ENCODE results near the gene SPPL3. TPM values are rescaled to one million over a fixed set of nuclear protein-coding genes. Genes with fewer than 3 reads are reported as not detected.

The SPPL3 gene
- polyA plus RNA-seq, 1 of the 3 experiments (the other 2 are of a cell fraction): 18.8 TPM

GRCh38 chr12:120795441-120796178 lies 108.5 kb downstream of the SPPL3 start:
- peaks cover 0 to 17% of the 10 kb centered on the region in 2 experiments for H3K36me3 ChIP-seq (replicated peaks in 1 of 2; ENCODE audit: control insufficient read depth in 1 of 2, insufficient read depth in 2 of 2, low read length in 1 of 2)
- no peak for DNase-seq
- TF ChIP-seq SMC3 (IDR thresholded peaks at IDR 0.05; ENCODE audit: low read depth, low read length): no peak
- TF ChIP-seq GABPA (IDR thresholded peaks at IDR 0.05; ENCODE audit: low read depth): no peak
- TF ChIP-seq REST (IDR thresholded peaks at IDR 0.05; ENCODE audit: low read depth, low read length): no peak
- TF ChIP-seq, protein P1, sequence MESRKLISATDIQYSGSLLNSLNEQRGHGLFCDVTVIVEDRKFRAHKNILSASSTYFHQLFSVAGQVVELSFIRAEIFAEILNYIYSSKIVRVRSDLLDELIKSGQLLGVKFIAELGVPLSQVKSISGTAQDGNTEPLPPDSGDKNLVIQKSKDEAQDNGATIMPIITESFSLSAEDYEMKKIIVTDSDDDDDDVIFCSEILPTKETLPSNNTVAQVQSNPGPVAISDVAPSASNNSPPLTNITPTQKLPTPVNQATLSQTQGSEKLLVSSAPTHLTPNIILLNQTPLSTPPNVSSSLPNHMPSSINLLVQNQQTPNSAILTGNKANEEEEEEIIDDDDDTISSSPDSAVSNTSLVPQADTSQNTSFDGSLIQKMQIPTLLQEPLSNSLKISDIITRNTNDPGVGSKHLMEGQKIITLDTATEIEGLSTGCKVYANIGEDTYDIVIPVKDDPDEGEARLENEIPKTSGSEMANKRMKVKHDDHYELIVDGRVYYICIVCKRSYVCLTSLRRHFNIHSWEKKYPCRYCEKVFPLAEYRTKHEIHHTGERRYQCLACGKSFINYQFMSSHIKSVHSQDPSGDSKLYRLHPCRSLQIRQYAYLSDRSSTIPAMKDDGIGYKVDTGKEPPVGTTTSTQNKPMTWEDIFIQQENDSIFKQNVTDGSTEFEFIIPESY (IDR thresholded peaks at IDR 0.05; ENCODE audit: borderline replicate concordance, low read depth): no peak
- no peak for TF ChIP-seq RXRA (IDR thresholded peaks at IDR 0.05; ENCODE audit: borderline replicate concordance, low read depth)
- no peak for TF ChIP-seq POLR2AphosphoS5 (IDR thresholded peaks at IDR 0.05; ENCODE audit: low read depth, low read length)
- no peak for TF ChIP-seq FOSL2 (IDR thresholded peaks at IDR 0.05; ENCODE audit: borderline replicate concordance, low read depth)
- no peak for TF ChIP-seq CTCF (IDR thresholded peaks at IDR 0.05)
- no peak for TF ChIP-seq TEAD4 (IDR thresholded peaks at IDR 0.05; ENCODE audit: borderline replicate concordance, insufficient read depth)
- TF ChIP-seq NFIC (IDR thresholded peaks at IDR 0.05; ENCODE audit: borderline replicate concordance): no peak
- no peak for TF ChIP-seq TCF12 (IDR thresholded peaks at IDR 0.05)
- no peak for TF ChIP-seq MEF2A (IDR thresholded peaks at IDR 0.05; ENCODE audit: borderline replicate concordance, low read depth)
- no peak for TF ChIP-seq MXI1 (IDR thresholded peaks at IDR 0.05; ENCODE audit: low read depth, low read length)
- no peak for TF ChIP-seq YY1 (IDR thresholded peaks at IDR 0.05; ENCODE audit: low read depth)
- TF ChIP-seq MAX (IDR thresholded peaks at IDR 0.05; ENCODE audit: low read depth): no peak
- TF ChIP-seq IRF3 (IDR thresholded peaks at IDR 0.05; ENCODE audit: low read depth, low read length): no peak
- no peak for TF ChIP-seq SIN3A (IDR thresholded peaks at IDR 0.05; ENCODE audit: borderline replicate concordance, low read depth, low read length)
- TF ChIP-seq, protein P2, sequence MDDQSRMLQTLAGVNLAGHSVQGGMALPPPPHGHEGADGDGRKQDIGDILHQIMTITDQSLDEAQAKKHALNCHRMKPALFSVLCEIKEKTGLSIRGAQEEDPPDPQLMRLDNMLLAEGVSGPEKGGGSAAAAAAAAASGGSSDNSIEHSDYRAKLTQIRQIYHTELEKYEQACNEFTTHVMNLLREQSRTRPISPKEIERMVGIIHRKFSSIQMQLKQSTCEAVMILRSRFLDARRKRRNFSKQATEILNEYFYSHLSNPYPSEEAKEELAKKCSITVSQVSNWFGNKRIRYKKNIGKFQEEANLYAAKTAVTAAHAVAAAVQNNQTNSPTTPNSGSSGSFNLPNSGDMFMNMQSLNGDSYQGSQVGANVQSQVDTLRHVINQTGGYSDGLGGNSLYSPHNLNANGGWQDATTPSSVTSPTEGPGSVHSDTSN (IDR thresholded peaks at IDR 0.05): no peak
- H3K9ac ChIP-seq: no peak overlapping the region
- ChIA-PET CTCF (interaction anchor here (1.4 kb wide), 1 partner anchor 9 kb away, joined by 3 read pairs; no protein-coding TSS in a partner anchor), POLR2A (no interaction called here)
- peaks cover 0 to 9% of the 10 kb centered on the region in 2 experiments; a peak in 3 of 4 replicates for H3K4me1 ChIP-seq (ENCODE audit: control insufficient read depth in 1 of 2, insufficient read depth in 2 of 2, low read depth in 1 of 2, low read length in 1 of 2)
- H3K9me3 ChIP-seq: peaks cover 17% of the 10 kb centered on the region; the same call in 1 of the 2 replicates
- H2AFZ ChIP-seq (ENCODE audit: low read depth): no peak overlapping the region
- no peak overlapping the region for H3K27ac ChIP-seq (ENCODE audit: low read depth in 2 of 2, low read length in 1 of 2)
- peaks cover 13% of the 10 kb centered on the region; the same call in 1 of the 2 replicates for H3K79me2 ChIP-seq (ENCODE audit: insufficient read depth)
- no peaks in the 10 kb centered on the region for H3F3A ChIP-seq (replicated peaks; ENCODE audit: insufficient read depth)
- no peak overlapping the region for H3K4me2 ChIP-seq
- H4K20me1 ChIP-seq (ENCODE audit: insufficient read depth): no peaks in the 10 kb centered on the region
- 93% methylated on average over 4 of the region's 4 CpGs for WGBS (ENCODE audit: low lambda C conversion rate)
- no peaks in the 10 kb centered on the region for H3K9me2 ChIP-seq
- H3K4me3 ChIP-seq (ENCODE audit: low read depth in 2 of 2, low read length in 1 of 2): no peak overlapping the region
- H3K27me3 ChIP-seq (ENCODE audit: insufficient read depth): no peaks in the 10 kb centered on the region
